CD4-positive, alpha-beta T cell (primary cell): ENCODE results near the gene RAD51B. TPM values are rescaled to one million over a fixed set of nuclear protein-coding genes. Genes with fewer than 3 reads are reported as not detected.

Source experiments
- ATAC-seq: fragments of 200-7000 bp; cut with Tn5 transposase; one replicate; pipeline ENCODE4 v1.10.0; 2022; ENCODE audit warnings: mild to moderate bottlenecking; ENCODE audit not compliant: poor library complexity
- CTCF ChIA-PET: fragments of 350-600 bp; sonication (Branson Sonifier 250); formaldehyde crosslinking; loops from one replicate; lab custom pipeline; 2021; ENCODE audit warnings: antibody characterized with exemption, inconsistent platforms; lab: Charles Lee
- POLR2A ChIA-PET: fragments of 350-600 bp; sonication (Branson Sonifier 250); formaldehyde crosslinking; loops from one replicate; lab custom pipeline; 2021; ENCODE audit warnings: antibody characterized with exemption, inconsistent platforms; lab: Charles Lee
- DNase-seq, 14 experiments: peaks; one replicate each; pipeline ENCODE4 v3.0.0-alpha.2; 2013 to 2020; ENCODE audit warnings: mixed read lengths in 2 of 14
- H3K27ac ChIP-seq, 2 donors: one replicate each; pipeline versions ENCODE4 v1.5.1 to v1.7.0; 2013; ENCODE audit warnings: low read length in 2 of 2, low read depth in 1 of 2, mild to moderate bottlenecking in 1 of 2
- H3K27me3 ChIP-seq, 2 experiments: 1 replicate in 1 of 2; 2 replicates in 1 of 2; pipeline versions ENCODE4 v1.6.1 to v1.7.0; 2013; ENCODE audit warnings: low read length in 2 of 2, control low read depth in 1 of 2, mild to moderate bottlenecking in 1 of 2, moderate library complexity in 1 of 2; ENCODE audit not compliant: insufficient read depth in 2 of 2, control insufficient read depth in 1 of 2
- H3K36me3 ChIP-seq: one replicate; pipeline ENCODE4 v1.6.1; 2013; ENCODE audit warnings: low read length, control low read depth; ENCODE audit not compliant: insufficient read depth
- H3K4me1 ChIP-seq: one replicate; pipeline ENCODE4 v1.6.1; 2013; ENCODE audit warnings: low read length, control low read depth; ENCODE audit not compliant: insufficient read depth
- H3K4me3 ChIP-seq: one replicate; pipeline ENCODE4 v1.5.1; 2013; ENCODE audit warnings: mild to moderate bottlenecking, low read length, moderate library complexity
- H3K9me3 ChIP-seq, 2 experiments: 1 replicate in 1 of 2; 2 replicates in 1 of 2; pipeline versions ENCODE4 v1.6.1 to v1.7.0; 2013; ENCODE audit warnings: low read length in 2 of 2, mild to moderate bottlenecking in 2 of 2, control low read depth in 1 of 2, moderate library complexity in 1 of 2; ENCODE audit not compliant: control insufficient read depth in 1 of 2, insufficient read depth in 1 of 2
- H3K27ac Mint-ChIP-seq: one replicate; pipeline ENCODE4 v1.8.0; 2020; ENCODE audit warnings: mixed read lengths
- H3K27me3 Mint-ChIP-seq: one replicate; pipeline ENCODE4 v1.8.0; 2021; ENCODE audit warnings: mixed read lengths
- H3K36me3 Mint-ChIP-seq: one replicate; pipeline ENCODE4 v1.8.0; 2021; ENCODE audit warnings: low read depth, mixed read lengths
- H3K4me1 Mint-ChIP-seq: one replicate; pipeline ENCODE4 v1.8.0; 2021; ENCODE audit warnings: low read depth, mixed read lengths
- H3K4me3 Mint-ChIP-seq: one replicate; pipeline ENCODE4 v1.8.0; 2020; ENCODE audit warnings: mild to moderate bottlenecking, mixed read lengths
- H3K9me3 Mint-ChIP-seq: one replicate; pipeline ENCODE4 v1.8.0; 2020; ENCODE audit warnings: mixed read lengths
- CTCF ChIP-seq: fragments of 200-600 bp; IDR thresholded peaks from one replicate; pipeline ENCODE4 v1.8.0; 2022; ENCODE audit warnings: antibody characterized with exemption, mild to moderate bottlenecking
- intact Hi-C, 2 experiments: fragments of 100-400 bp; cut with DNase I in 1 of 2; cut with micrococcal nuclease in 1 of 2; formaldehyde crosslinking; loops; one replicate each; pipeline versions ENCODE4 v1.15.1 to v1.9.0; 2023 to 2025; cut with DNase I, micrococcal nuclease
- total RNA-seq, 174 experiments: library from RNA in 2 of 174; stranded (reverse) in 2 of 174; gene quantifications; one replicate each; pipeline ENCODE4 v1.2.3 and lab custom pipeline; 2021 to 2026

The RAD51B gene
- total RNA-seq, 2 experiments from 2014 or later: 18.4 to 20.0 TPM

GRCh38 chr14:68558096-68558495 is 738.5 kb downstream of the RAD51B start:
- H3K4me1 ChIP-seq: peaks cover 7% of the 10 kb centered on the region
- CTCF ChIA-PET: no interaction called here
- H3K4me3 ChIP-seq: no peak overlapping the region
- no peaks in the 10 kb centered on the region for H3K36me3 ChIP-seq
- Mint-ChIP-seq H3K27me3 (no peaks in the 10 kb centered on the region), H3K4me3 (no peak overlapping the region), H3K4me1 (peaks cover 29% of the 10 kb centered on the region), H3K9me3 (no peaks in the 10 kb centered on the region), H3K36me3 (no peaks in the 10 kb centered on the region), H3K27ac (no peak overlapping the region)
- intact Hi-C loops: no loop called here
- no peaks in the 10 kb centered on the region for H3K9me3 ChIP-seq
- POLR2A ChIA-PET: no interaction called here
- no peaks in the 10 kb centered on the region for H3K27me3 ChIP-seq
- H3K27ac ChIP-seq: no peak overlapping the region
- ATAC-seq (no peak), DNase-seq (no peak)
- no peak for TF ChIP-seq CTCF

GRCh38 chr14:68559949-68560348 is 740.4 kb downstream of the RAD51B start:
- ChIA-PET POLR2A (no interaction called here), CTCF (no interaction called here)
- H3K4me1 Mint-ChIP-seq: peaks cover 42% of the 10 kb centered on the region

GRCh38 chr14:68561531-68562007 is 742.0 kb downstream of the RAD51B start:
- Mint-ChIP-seq H3K36me3 (no peaks in the 10 kb centered on the region), H3K27ac (no peak overlapping the region), H3K4me1 (peaks cover 52% of the 10 kb centered on the region), H3K4me3 (no peak overlapping the region), H3K27me3 (no peaks in the 10 kb centered on the region), H3K9me3 (no peaks in the 10 kb centered on the region)
- ATAC-seq: no peak
- ChIA-PET CTCF (no interaction called here), POLR2A (no interaction called here)
- Histone ChIP-seq H3K4me3 (no peak overlapping the region), H3K27ac (no peak overlapping the region), H3K36me3 (no peaks in the 10 kb centered on the region), H3K27me3 (no peaks in the 10 kb centered on the region), H3K9me3 (no peaks in the 10 kb centered on the region), H3K4me1 (peaks cover 35% of the 10 kb centered on the region)
- intact Hi-C loops: loop anchor here in 1 of 2 experiments (10.0 kb wide), 1 partner anchor 57 kb away; no protein-coding TSS in a partner anchor
- no peak for DNase-seq
- no peak for TF ChIP-seq CTCF

More at GRCh38 chr14:68559949-68560348, 740.4 kb downstream of the RAD51B start:
- H3K36me3 Mint-ChIP-seq: no peaks in the 10 kb centered on the region
- no peak overlapping the region for H3K4me3 ChIP-seq
- no peaks in the 10 kb centered on the region for H3K9me3 ChIP-seq
- intact Hi-C loops: loop anchor here in 1 of 2 experiments (10.0 kb wide), 1 partner anchor 55 kb away; no protein-coding TSS in a partner anchor
- no peak for ATAC-seq
- H3K4me3 Mint-ChIP-seq: no peak overlapping the region
- H3K36me3 ChIP-seq: no peaks in the 10 kb centered on the region
- H3K27me3 ChIP-seq: no peaks in the 10 kb centered on the region
- no peaks in the 10 kb centered on the region for H3K27me3 Mint-ChIP-seq
- no peak for DNase-seq
- no peaks in the 10 kb centered on the region for H3K9me3 Mint-ChIP-seq
- H3K4me1 ChIP-seq: peaks cover 26% of the 10 kb centered on the region
- H3K27ac ChIP-seq: no peak overlapping the region
- no peak for TF ChIP-seq CTCF
- no peak overlapping the region for H3K27ac Mint-ChIP-seq
